ENCODE data around the gene TPCN2.

- TF ChIP-seq CTCF (IDR thresholded peaks at IDR 0.05; ENCODE audit: low read depth, low read length, missing input control) (no peak), REST (IDR thresholded peaks at IDR 0.05) (no peak), TAF1 (conservative IDR thresholded peaks at IDR 0.05) (no peak), ZBTB33 (IDR thresholded peaks at IDR 0.05) (no peak), MAX (IDR thresholded peaks at IDR 0.05) (no peak), GABPA (IDR thresholded peaks at IDR 0.05 in 1 of 2, conservative IDR thresholded peaks at IDR 0.05 in 1 of 2) (no peak), SP1 (IDR thresholded peaks at IDR 0.05) (no peak), YY1 (IDR thresholded peaks at IDR 0.05) (no peak), EGR1 (IDR thresholded peaks at IDR 0.05; ENCODE audit: low read depth in 2 of 2) (no peak), FOXA1 (IDR thresholded peaks at IDR 0.05) (no peak)
- TF ChIP-seq, protein P1, sequence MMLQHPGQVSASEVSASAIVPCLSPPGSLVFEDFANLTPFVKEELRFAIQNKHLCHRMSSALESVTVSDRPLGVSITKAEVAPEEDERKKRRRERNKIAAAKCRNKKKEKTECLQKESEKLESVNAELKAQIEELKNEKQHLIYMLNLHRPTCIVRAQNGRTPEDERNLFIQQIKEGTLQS (IDR thresholded peaks at IDR 0.05) = no peak
These were observed 56.2 kb downstream of the TPCN2 start for GRCh38 chr11:69104856-69105395.
